Thyroid gland (tissue), 4 donors: ENCODE results near the gene FES. TPM values are rescaled to one million over a fixed set of nuclear protein-coding genes. Genes with fewer than 3 reads are reported as not detected.

Experiments
- DNase-seq, 2 donors: peaks; one replicate each; pipeline ENCODE4 v3.0.0-alpha.2; 2019
- H3K27ac ChIP-seq, 3 donors: fragments of 200-600 bp; sonication (generic); 1 replicate in 2 of 3; 2 replicates in 1 of 3; pipeline ENCODE4 v1.5.1; 2016 to 2019; ENCODE audit warnings: mild to moderate bottlenecking in 1 of 3, moderate library complexity in 1 of 3
- H3K27me3 ChIP-seq: fragments of 200-600 bp; sonication (generic); one replicate; pipeline ENCODE4 v1.5.1; 2019
- H3K36me3 ChIP-seq, 2 donors: fragments of 200-600 bp; sonication (generic); one replicate each; pipeline ENCODE4 v1.5.1; 2016 to 2019
- H3K4me1 ChIP-seq, 2 donors: fragments of 200-600 bp; sonication (generic); one replicate each; pipeline ENCODE4 v1.5.1; 2017 to 2019
- H3K4me3 ChIP-seq, 3 donors: fragments of 200-600 bp; sonication (generic); replicated peaks in 1 of 3; 1 replicate in 2 of 3; 2 replicates in 1 of 3; pipeline ENCODE4 v1.5.1; 2016; ENCODE audit warnings: mild to moderate bottlenecking in 1 of 3
- H3K9me3 ChIP-seq: fragments of 200-600 bp; sonication (generic); one replicate; pipeline ENCODE4 v1.5.1; 2017
- POLR2A ChIP-seq, 2 donors: fragments of 450-650 bp; IDR thresholded peaks; one replicate each; pipeline ENCODE4 v1.6.1; 2017; ENCODE audit warnings: antibody characterized with exemption in 2 of 2, mild to moderate bottlenecking in 2 of 2, moderate library complexity in 1 of 2
- WGBS, 2 donors: methylation state at CpG; one replicate each; pipeline ENCODE4 v1.1.5; 2017; 5-methylcytosine and 5-hydroxymethylcytosine counted together
- intact Hi-C: fragments of 100-400 bp; cut with DNase I; formaldehyde crosslinking; loops from one replicate; pipeline ENCODE4 v1.15.1; 2023
- total RNA-seq, 4 donors: library from RNA; depleted of rRNA; stranded (reverse); fragments of >200 nt; gene quantifications; one replicate each; pipeline ENCODE4 v1.2.3, GENCODE V29; 2016
- TF ChIP-seq, protein P1 (sequence below), 6 experiments: fragments of 200-600 bp in 3 of 6; fragments of 450-650 bp in 3 of 6; sonication (generic) in 3 of 6; IDR thresholded peaks; one replicate each; pipeline ENCODE4 v1.5.1; 2016 to 2019; ENCODE audit warnings: antibody characterized with exemption in 6 of 6, mild to moderate bottlenecking in 2 of 6, inconsistent platforms in 1 of 6, moderate library complexity in 1 of 6

Gene FES
- total RNA-seq, 4 donors from 2014 or later: 34.1 to 44.5 (median 36.0) TPM

DNA sequence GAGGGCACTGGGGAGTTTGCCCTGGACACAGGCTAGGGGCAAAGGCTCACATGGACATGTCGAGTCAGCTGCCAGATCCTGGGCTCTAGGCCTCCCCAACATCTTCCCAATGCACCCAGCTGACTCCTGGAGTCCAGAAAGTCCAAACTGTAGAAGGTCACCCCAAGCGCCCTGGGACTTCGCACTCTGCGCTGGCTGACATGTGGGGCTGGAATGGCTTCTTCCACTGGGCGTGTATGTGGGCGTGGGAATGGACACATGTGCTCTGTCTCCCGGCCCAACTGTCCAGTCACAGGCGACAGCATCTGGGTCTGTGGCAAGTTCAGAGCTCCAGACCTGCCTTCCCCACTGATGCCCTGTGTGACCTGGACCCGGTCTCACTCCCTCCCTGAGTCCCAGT, 29.2 kb upstream of the FES start:
- TF ChIP-seq POLR2A (IDR thresholded peaks at IDR 0.05): no peak
- TF ChIP-seq, protein P1, sequence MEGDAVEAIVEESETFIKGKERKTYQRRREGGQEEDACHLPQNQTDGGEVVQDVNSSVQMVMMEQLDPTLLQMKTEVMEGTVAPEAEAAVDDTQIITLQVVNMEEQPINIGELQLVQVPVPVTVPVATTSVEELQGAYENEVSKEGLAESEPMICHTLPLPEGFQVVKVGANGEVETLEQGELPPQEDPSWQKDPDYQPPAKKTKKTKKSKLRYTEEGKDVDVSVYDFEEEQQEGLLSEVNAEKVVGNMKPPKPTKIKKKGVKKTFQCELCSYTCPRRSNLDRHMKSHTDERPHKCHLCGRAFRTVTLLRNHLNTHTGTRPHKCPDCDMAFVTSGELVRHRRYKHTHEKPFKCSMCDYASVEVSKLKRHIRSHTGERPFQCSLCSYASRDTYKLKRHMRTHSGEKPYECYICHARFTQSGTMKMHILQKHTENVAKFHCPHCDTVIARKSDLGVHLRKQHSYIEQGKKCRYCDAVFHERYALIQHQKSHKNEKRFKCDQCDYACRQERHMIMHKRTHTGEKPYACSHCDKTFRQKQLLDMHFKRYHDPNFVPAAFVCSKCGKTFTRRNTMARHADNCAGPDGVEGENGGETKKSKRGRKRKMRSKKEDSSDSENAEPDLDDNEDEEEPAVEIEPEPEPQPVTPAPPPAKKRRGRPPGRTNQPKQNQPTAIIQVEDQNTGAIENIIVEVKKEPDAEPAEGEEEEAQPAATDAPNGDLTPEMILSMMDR (IDR thresholded peaks at IDR 0.05): no peak
- no peaks in the 10 kb centered on the region for H3K36me3 ChIP-seq
- WGBS, 2 donors: 89% methylated on average over 6 of the region's 9 CpGs
- H3K27ac ChIP-seq: no peak overlapping the region
- no peaks in the 10 kb centered on the region for H3K9me3 ChIP-seq
- intact Hi-C loops: no loop called here
- H3K4me3 ChIP-seq: no peak overlapping the region
- no peak for DNase-seq
- no peaks in the 10 kb centered on the region for H3K27me3 ChIP-seq
- peaks cover 7 to 16% of the 10 kb centered on the region in 2 donors for H3K4me1 ChIP-seq

DNA sequence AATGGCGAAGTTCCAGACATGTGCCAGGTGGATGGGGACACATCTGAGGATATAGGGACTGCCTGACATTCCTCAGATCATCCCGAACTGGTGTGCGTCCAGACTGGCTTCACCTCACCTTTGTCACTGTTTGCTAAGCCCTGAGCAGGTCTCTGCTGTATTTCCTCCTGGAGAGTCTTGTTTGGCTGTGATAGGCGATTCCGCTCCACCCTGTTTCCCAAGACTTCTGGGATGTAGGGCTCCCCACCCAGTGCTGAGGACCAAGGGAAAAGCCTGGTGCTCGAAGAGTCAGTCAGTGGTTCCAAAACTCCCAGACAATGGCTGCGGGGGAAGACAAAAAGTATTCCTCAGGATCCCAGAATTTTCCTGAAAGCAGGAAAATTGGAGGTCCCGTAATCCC, 27.0 kb upstream of the FES start:
- no peak overlapping the region for H3K4me3 ChIP-seq
- no peaks in the 10 kb centered on the region for H3K27me3 ChIP-seq
- no peak for DNase-seq
- no peaks in the 10 kb centered on the region for H3K9me3 ChIP-seq
- H3K27ac ChIP-seq: no peak overlapping the region
- peaks cover 7 to 16% of the 10 kb centered on the region in 2 donors for H3K4me1 ChIP-seq
- 93 to 94% methylated on average over 8 of the region's 8 CpGs for WGBS, 2 donors
- no peaks in the 10 kb centered on the region for H3K36me3 ChIP-seq
- TF ChIP-seq POLR2A (IDR thresholded peaks at IDR 0.05): no peak
- intact Hi-C loops: no loop called here

DNA sequence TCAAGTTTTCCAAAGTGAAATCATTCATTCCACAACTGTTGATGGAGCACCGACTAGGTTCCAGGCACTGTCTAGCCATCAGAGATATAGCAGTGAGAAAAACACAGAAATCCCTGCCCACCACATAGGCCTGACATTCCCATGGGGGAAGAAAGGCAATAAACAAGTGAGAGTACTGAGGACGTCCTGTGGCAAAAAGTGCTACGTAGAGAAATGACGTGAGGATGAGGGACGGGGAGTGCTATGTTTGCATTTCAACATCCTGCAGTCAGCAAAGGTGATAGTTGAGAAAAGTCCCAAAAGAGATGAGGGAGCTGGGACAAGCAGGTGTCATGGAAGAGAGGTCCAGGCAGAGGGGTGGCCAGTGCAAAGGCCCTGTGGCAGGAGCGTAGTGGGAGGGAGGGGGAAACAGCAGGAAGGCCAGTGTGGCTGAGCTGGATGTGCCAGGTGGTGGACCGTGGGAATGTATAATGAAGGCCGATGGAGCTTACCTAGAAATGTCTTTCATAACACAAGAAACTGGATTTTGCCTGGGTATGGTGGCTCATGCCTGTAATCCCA, 26.3 kb upstream of the FES start:
- Histone ChIP-seq H3K9me3 (no peaks in the 10 kb centered on the region), H3K4me3 (no peak overlapping the region), H3K4me1 (peaks cover 8 to 16% of the 10 kb centered on the region in 2 donors), H3K27me3 (no peaks in the 10 kb centered on the region), H3K27ac (no peak overlapping the region), H3K36me3 (no peaks in the 10 kb centered on the region)
- 89 to 92% methylated on average over 8 of the region's 8 CpGs for WGBS, 2 donors
- intact Hi-C loops: no loop called here
- TF ChIP-seq, protein P1 (IDR thresholded peaks at IDR 0.05): no peak
- TF ChIP-seq POLR2A (IDR thresholded peaks at IDR 0.05): no peak
- no peak for DNase-seq

DNA sequence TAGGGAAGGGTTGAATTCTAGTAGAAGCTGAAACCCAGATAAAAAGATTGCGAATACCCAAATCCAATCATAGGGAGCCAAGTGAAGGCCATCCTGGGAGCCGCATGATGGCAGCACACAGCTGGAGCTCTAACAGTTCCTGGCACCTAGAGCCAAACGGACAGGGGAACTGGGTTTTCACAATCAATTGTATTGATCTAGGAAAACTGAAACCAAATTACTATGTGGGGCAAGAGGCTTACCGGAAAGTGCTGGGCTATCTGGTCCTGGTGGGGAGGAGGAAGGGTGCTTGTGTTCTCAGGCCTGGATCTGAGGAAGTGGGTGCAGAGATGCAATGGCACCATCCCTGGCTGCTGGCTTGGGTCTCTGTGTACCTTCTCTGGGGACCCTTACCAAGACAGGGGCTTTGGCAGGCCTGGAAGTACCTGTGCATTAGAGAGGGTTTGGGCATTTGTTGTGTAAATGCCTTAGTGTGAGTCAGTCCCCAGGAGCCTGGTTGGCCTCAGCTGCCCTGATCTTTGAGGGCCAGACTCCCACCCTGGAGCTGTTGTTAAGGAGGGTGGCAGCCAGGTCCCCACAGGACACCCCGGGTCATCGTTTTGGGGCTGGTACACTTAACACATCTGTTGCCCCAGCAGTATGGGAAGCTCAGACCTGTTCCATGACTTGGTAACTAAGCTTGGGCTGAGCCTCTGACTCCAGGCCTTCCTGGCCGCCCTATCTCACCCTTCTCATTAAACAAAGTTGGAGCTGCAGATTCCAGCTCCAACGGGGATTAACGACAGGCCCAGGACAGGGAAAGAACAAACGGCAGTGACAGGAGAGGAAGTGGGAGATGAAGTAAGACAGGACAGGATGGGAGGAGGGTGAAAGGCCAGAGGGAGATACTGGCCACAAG, 24.8 kb upstream of the FES start:
- intact Hi-C loops: no loop called here
- WGBS, 2 donors: 72 to 77% methylated on average over 10 of the region's 10 CpGs
- Histone ChIP-seq H3K9me3 (no peaks in the 10 kb centered on the region), H3K4me3 (no peak overlapping the region), H3K27ac (no peak overlapping the region), H3K27me3 (no peaks in the 10 kb centered on the region), H3K36me3 (no peaks in the 10 kb centered on the region), H3K4me1 (peaks cover 12 to 30% of the 10 kb centered on the region in 2 donors)
- TF ChIP-seq, protein P1 (IDR thresholded peaks at IDR 0.05): no peak
- TF ChIP-seq POLR2A (IDR thresholded peaks at IDR 0.05): no peak
- DNase-seq: no peak

DNA sequence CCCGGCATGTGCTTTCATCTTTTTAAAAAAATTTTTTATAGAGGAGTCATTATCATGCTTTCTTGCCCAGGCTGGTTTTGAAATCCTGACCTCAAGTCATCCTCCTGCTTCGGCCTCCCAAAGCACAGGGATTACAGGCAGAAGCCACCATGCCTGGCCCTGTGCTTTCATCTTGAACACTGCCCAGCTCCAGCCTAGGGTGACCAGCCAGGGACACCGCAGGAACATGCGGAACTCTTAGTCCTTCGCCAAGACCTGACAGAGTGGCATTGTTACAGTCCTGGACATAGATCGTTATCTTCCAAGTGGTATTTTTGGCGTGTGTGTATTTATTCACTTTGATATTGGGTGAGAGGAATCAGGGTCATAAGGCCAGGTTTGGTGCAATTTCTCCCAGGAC, 23.9 kb upstream of the FES start:
- Histone ChIP-seq H3K9me3 (no peaks in the 10 kb centered on the region), H3K4me1 (peaks cover 11 to 28% of the 10 kb centered on the region in 2 donors), H3K4me3 (no peak overlapping the region), H3K36me3 (no peaks in the 10 kb centered on the region), H3K27ac (no peak overlapping the region), H3K27me3 (no peaks in the 10 kb centered on the region)
- WGBS, 2 donors: 80 to 84% methylated on average over 7 of the region's 7 CpGs
- intact Hi-C loops: no loop called here
- DNase-seq: no peak
- TF ChIP-seq POLR2A (IDR thresholded peaks at IDR 0.05): no peak
- TF ChIP-seq, protein P1 (IDR thresholded peaks at IDR 0.05): no peak
